GM15510 (cell line): ENCODE results near the gene C20orf144.

ENCODE experiments used
- POLR2A ChIP-seq: IDR thresholded peaks from 3 replicates; pipeline ENCODE4 v1.6.1; 2011; ENCODE audit warnings: borderline replicate concordance; ENCODE audit not compliant: insufficient read length; ENCODE audit errors: extremely low read depth

C20orf144 gene

GRCh38 chr20:33707668-33708067 lies 45.5 kb downstream of the C20orf144 start:
- TF ChIP-seq POLR2A = no peak

GRCh38 chr20:33709398-33709797 lies 47.3 kb downstream of the C20orf144 start:
- no peak for TF ChIP-seq POLR2A

- TF ChIP-seq POLR2A = no peak
Measured at GRCh38 chr20:33709905-33710541, 47.9 kb downstream of the C20orf144 start.

GRCh38 chr20:33710681-33711445 lies 48.7 kb downstream of the C20orf144 start:
- TF ChIP-seq POLR2A = no peak

GRCh38 chr20:33711446-33711738 lies 49.3 kb downstream of the C20orf144 start:
- no peak for TF ChIP-seq POLR2A
